RWPE2 (cell line): ENCODE results near the gene RESF1.

ENCODE experiments used
- ATAC-seq: fragments of 200-7000 bp; cut with Tn5 transposase; 3 replicates; pipeline ENCODE4 v1.9.1; 2021; ENCODE audit warnings: low read depth
- DNase-seq: peaks from one replicate; pipeline ENCODE4 v3.0.0-alpha.2; 2020; ENCODE audit warnings: low spot score
- H3K27ac ChIP-seq: fragments of 450-650 bp; 2 replicates; pipeline ENCODE4 v1.5.1; 2017; ENCODE audit warnings: mild to moderate bottlenecking; ENCODE audit not compliant: poor library complexity, severe bottlenecking
- H3K27me3 ChIP-seq: fragments of 250-450 bp; sonication (Bioruptor Pico); 2 replicates; pipeline ENCODE4 v1.5.1; 2021; ENCODE audit warnings: mild to moderate bottlenecking, moderate library complexity; ENCODE audit not compliant: insufficient read depth, poor library complexity, severe bottlenecking
- H3K36me3 ChIP-seq: fragments of 250-450 bp; sonication (Bioruptor Pico); 2 replicates; pipeline ENCODE4 v1.5.1; 2020; ENCODE audit warnings: low read depth, mild to moderate bottlenecking, moderate library complexity
- H3K4me1 ChIP-seq: fragments of 250-450 bp; sonication (Bioruptor Pico); 2 replicates; pipeline ENCODE4 v1.5.1; 2021; ENCODE audit warnings: mild to moderate bottlenecking, moderate library complexity; ENCODE audit not compliant: insufficient read depth, poor library complexity, severe bottlenecking
- H3K4me3 ChIP-seq: fragments of 250-450 bp; sonication (Bioruptor Pico); 2 replicates; pipeline ENCODE4 v1.5.1; 2021; ENCODE audit warnings: mild to moderate bottlenecking, moderate library complexity; ENCODE audit not compliant: severe bottlenecking
- H3K9me3 ChIP-seq: fragments of 250-450 bp; sonication (Bioruptor Pico); 2 replicates; pipeline ENCODE4 v1.5.1; 2021; ENCODE audit warnings: mild to moderate bottlenecking, moderate library complexity; ENCODE audit not compliant: severe bottlenecking
- CTCF ChIP-seq: fragments of 450-650 bp; IDR thresholded peaks from one replicate; pipeline ENCODE4 v1.5.1; 2017; ENCODE audit warnings: mild to moderate bottlenecking, moderate library complexity; ENCODE audit not compliant: poor library complexity, severe bottlenecking

RESF1 gene

GRCh38 chr12:31991146-31991545 lies 31.9 kb downstream of the RESF1 start:
- no peaks in the 10 kb centered on the region for H3K27me3 ChIP-seq
- no peak for ATAC-seq
- H3K4me3 ChIP-seq, result no peak overlapping the region
- H3K36me3 ChIP-seq, result peaks cover 9% of the 10 kb centered on the region; the same call in 1 of the 2 replicates
- peak overlapping the region; percentile 78 for H3K27ac ChIP-seq
- DNase-seq, result no peak
- no peak for TF ChIP-seq CTCF
- no peaks in the 10 kb centered on the region for H3K9me3 ChIP-seq
- peaks cover 21% of the 10 kb centered on the region for H3K4me1 ChIP-seq

- ATAC-seq, result no peak
Observed at GRCh38 chr12:31991815-31992214, 32.6 kb downstream of the RESF1 start.

GRCh38 chr12:31999692-32000091 lies 40.5 kb downstream of the RESF1 start:
- TF ChIP-seq CTCF, result no peak
- no peak overlapping the region for H3K4me3 ChIP-seq
- H3K36me3 ChIP-seq, result peaks cover 10% of the 10 kb centered on the region; the same call in 1 of the 2 replicates
- no peak overlapping the region for H3K27ac ChIP-seq
- H3K27me3 ChIP-seq, result no peaks in the 10 kb centered on the region
- DNase-seq, result no peak
- H3K9me3 ChIP-seq, result no peaks in the 10 kb centered on the region
- no peak for ATAC-seq
- no peaks in the 10 kb centered on the region for H3K4me1 ChIP-seq

More at GRCh38 chr12:31991815-31992214, 32.6 kb downstream of the RESF1 start:
- no peak overlapping the region for H3K4me3 ChIP-seq
- no peaks in the 10 kb centered on the region for H3K27me3 ChIP-seq
- peaks cover 11% of the 10 kb centered on the region for H3K36me3 ChIP-seq
- H3K27ac ChIP-seq, result peak overlapping the region; percentile 78
- DNase-seq, result no peak
- peaks cover 21% of the 10 kb centered on the region for H3K4me1 ChIP-seq
- no peak for TF ChIP-seq CTCF
- H3K9me3 ChIP-seq, result no peaks in the 10 kb centered on the region

- Histone ChIP-seq H3K4me1 (no peaks in the 10 kb centered on the region), H3K27me3 (no peaks in the 10 kb centered on the region), H3K27ac (no peak overlapping the region), H3K9me3 (no peaks in the 10 kb centered on the region), H3K36me3 (peaks cover 10% of the 10 kb centered on the region; the same call in 1 of the 2 replicates), H3K4me3 (no peak overlapping the region)
- DNase-seq (no peak), ATAC-seq (no peak)
- no peak for TF ChIP-seq CTCF
Observed at GRCh38 chr12:32000373-32001005, 41.3 kb downstream of the RESF1 start.

- no peaks in the 10 kb centered on the region for H3K27me3 ChIP-seq
- H3K9me3 ChIP-seq, result no peaks in the 10 kb centered on the region
- H3K36me3 ChIP-seq, result no peaks in the 10 kb centered on the region
- no peak for TF ChIP-seq CTCF
- H3K4me1 ChIP-seq, result no peaks in the 10 kb centered on the region
- no peak for DNase-seq
- H3K4me3 ChIP-seq, result no peak overlapping the region
- ATAC-seq, result no peak
- H3K27ac ChIP-seq, result no peak overlapping the region
Observed at GRCh38 chr12:32002848-32003493, 43.8 kb downstream of the RESF1 start.
